ENCODE measurements around the gene THSD7B.

DNA sequence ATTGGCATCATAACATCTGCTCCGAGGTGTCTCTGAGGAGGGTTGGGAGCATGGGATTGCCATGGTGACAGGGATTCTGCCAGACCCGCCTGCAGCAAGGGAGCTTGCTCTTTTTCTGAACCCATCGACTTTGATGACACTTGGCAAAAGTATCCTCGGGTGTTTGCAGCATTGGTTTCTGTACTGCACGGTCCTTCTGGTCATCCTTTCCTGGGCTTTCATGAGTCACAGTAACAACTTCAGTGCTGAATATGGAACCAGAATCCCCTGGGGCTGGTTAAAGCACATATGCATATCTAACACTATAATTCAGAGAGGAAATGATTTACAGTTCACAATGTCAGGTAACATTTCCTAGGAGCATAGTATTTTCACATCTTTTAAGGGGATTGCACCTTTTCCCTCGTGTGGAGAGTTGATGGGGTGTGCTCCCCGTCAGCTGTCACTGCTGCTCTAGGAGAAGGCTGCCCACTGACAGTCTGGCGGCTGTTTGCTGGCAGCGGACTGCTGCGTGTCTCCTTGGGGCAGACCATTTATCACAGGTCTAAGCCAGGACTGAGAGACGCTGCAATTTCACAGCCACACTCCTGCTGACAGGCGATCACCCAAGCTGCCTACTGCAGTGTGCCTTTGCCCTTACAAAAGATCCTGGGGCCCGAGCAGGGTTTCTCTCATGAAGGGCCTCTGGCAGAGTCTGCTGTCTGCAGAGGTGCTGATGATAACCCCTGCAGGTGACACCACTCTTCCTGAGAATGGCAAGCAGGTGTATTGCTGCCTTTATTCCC lies 425.3 kb downstream of the THSD7B start:
- no peak for TF ChIP-seq ZNF12 (CRISPR knock-in tag; IDR thresholded peaks at IDR 0.05)
- no peak for TF ChIP-seq SREBF2 (CRISPR knock-in tag; IDR thresholded peaks at IDR 0.05)
- no peak for TF ChIP-seq SP1 (CRISPR knock-in tag; IDR thresholded peaks at IDR 0.05)
- no peak for TF ChIP-seq CTBP1 (IDR thresholded peaks at IDR 0.05; ENCODE audit: borderline replicate concordance)
- TF ChIP-seq SMARCA5 (IDR thresholded peaks at IDR 0.05) = no peak
- TF ChIP-seq HMGN3 (IDR thresholded peaks at IDR 0.05; ENCODE audit: borderline replicate concordance, extremely low read depth, insufficient read length, low read depth, low read length) = no peak
- no peak for TF ChIP-seq NR2C1 (IDR thresholded peaks at IDR 0.05)
- TF ChIP-seq NR2C1 (tag; IDR thresholded peaks at IDR 0.05) = no peak
- TF ChIP-seq CHD2 (IDR thresholded peaks at IDR 0.05; ENCODE audit: low read depth, low read length) = no peak
- no peak for TF ChIP-seq CHD4 (IDR thresholded peaks at IDR 0.05; ENCODE audit: insufficient read depth, insufficient replicate concordance, low read depth, low read length, poor library complexity, severe bottlenecking)

Data from K562 (cell line).